ENCODE results near the gene ADAM10.
"Not testable (repeated sequence)": the region's sequence is repeated elsewhere in the genome, so short reads cannot be mapped to it uniquely, and the experiment has no call there.

ADAM10 gene

DNA sequence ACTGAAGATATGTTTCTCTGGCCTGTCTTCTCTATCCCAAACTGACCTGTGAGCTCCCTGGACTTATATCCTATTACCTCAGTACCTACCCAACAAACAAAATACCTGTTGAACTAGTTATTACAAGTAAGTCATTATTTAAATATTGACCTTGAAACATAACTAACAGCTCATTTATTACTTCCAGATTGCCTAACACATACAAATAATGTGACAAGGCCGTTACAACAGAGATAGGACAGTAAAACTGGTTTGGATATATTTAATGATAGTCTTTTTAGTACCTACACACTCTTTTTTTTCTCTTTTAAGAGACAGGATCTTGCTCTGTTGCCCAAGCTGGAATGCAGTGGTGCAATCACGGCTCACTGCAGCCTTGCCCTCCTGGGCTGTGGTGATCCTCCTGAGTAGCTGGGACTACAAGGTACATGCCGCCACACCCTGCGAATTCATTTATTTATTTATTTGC lies 145.0 kb downstream of the ADAM10 start:
- peak; percentile 54 for DNase-seq

- not testable (repeated sequence) for DNase-seq
Measured at GRCh38 chr15:58603927-58604326, 145.6 kb downstream of the ADAM10 start.

DNA sequence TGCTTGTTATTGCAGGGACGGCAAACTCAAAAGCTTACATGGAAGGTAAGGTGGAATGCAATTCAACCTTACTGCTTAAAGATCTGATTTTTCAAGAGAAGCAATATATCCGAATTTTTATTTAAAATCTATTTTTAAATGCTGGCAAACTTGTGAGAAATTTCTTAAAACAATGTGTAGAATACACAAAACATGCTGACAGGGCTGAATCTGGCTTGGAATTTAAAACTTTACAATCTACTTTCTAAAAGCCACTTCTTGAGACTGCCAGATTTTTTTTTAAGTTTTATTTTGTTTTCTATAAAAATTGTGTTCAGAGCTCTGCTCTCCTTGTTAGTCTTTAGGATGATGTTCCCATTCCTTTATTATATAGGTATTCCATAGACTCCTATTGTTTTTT lies 146.7 kb downstream of the ADAM10 start:
- no peak for DNase-seq

DNA sequence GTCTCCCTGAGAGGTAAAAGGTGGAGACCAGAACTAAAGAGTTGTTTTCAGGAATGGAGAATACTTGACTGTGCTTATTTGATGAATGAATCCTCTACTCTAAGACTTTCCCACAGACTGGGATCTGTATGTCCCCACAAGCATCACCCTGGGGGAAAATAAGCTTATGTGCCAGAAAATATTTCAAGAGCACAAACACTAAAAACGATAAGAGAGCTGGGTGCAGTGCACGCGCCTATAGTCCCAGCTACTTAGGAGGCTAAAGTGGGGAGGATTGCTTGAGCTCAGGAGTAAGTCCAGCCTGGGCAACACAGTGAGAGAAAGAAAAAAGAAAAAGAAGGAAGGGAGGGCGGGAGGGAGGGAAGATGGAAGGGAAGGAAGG lies 150.7 kb downstream of the ADAM10 start:
- no peak for DNase-seq

DNA sequence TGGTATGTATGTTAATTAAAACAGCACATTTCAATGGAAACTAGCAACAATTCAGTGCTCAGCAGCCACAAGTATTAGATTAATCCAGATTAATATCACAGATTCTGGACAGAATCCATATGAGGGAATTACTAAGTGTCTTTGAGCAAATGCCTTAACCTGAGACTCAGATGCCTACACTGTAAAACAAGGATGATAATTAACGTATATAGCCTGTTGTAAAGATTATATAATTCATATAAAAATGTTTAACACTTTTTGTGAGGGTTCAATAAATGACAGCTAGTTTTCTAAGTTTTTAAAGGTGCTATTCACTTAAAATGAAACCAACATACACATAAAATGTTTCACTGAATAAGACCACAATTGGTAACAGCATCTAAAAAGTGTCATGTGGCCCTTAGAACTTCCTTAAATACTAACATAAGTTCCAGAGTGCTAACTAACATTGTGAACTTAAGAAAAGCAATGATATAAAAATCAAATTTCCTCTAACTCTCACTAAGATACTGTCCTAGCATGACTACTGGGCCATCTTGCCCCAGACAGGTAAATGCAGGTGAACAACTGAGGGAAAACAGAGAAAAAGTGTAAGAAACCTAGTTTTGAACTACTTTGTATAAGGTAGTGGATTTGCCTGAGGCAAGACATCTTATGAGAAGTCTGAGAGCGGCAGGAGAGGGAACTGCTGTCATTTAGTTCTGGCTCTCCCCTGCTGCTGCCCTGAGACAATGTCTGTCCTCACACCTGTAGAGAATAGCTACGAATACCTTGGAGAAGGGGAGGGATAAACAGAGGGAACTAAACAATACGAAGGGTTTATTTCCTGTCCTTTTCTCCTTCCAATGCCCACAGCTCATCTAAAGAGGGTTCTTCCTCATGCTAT lies 151.3 kb downstream of the ADAM10 start:
- DNase-seq, result no peak

- DNase-seq, result no peak
Measured at GRCh38 chr15:58595516-58596263, 153.8 kb downstream of the ADAM10 start.

GRCh38 chr15:58594898-58595297 lies 154.6 kb downstream of the ADAM10 start:
- no peak for DNase-seq

DNA sequence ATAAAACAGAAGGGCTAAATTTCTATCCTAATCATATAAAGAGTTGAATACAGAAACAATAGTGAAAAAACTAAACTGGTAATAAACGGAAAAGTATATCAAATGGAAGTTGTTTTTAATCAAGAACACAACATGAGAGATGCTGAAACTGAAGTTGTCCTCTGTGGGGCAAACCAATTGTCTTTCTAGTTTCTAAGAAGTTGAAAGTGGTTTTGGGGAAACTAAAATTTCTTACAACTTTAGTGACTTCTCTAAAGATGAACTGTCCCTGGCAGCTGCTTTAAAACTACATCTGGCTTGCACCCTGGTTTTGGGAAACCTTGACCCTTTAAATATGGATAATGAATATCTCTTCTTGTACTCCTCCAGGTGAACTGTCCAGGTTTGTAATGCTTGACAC lies 155.6 kb downstream of the ADAM10 start:
- DNase-seq, result no peak

- DNase-seq, result peak; percentile 26
Measured at GRCh38 chr15:58590926-58591325, 158.6 kb downstream of the ADAM10 start.

- no peak for DNase-seq
Measured at GRCh38 chr15:58590236-58590635, 159.3 kb downstream of the ADAM10 start.

DNA sequence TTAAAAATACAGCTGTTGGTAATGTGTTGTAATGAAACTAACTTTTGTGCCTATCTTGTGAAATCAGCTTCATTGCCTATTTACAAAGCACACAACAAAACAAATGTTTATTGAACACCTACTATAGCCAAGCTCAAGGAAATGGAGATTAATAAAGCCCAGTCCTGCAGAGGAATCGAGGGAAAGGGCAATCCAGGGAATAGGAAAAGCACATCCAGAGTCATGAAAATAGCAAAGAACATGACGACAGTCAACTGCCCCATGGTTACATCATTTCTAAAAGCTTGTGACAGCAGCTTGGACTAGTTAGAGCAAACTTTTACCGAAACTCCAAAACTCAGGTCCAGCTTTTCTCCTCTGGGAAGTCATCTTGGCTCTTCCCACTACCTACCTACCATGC lies 160.5 kb downstream of the ADAM10 start:
- no peak for DNase-seq

DNA sequence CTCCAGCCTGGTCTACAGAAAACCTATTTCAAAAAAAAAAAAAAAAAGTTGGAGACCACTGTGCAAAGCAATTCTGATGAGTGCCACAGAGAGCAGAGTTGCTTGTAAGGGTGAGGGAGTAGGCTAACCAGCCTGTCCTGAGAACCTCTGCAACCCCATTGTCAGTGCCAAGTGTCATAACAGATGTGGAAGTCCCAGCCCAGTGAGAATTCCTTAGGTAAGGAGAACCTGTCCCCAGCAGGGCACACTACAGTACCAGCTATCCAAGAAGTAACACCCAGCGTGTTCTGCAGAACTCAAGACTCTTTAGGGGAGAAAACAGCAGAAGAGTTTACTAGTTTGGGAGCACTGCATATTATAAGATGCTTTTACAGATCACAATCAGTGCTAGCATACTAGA lies 161.4 kb downstream of the ADAM10 start:
- DNase-seq, result no peak

GRCh38 chr15:58587486-58587885 lies 162.0 kb downstream of the ADAM10 start:
- no peak for DNase-seq

DNA sequence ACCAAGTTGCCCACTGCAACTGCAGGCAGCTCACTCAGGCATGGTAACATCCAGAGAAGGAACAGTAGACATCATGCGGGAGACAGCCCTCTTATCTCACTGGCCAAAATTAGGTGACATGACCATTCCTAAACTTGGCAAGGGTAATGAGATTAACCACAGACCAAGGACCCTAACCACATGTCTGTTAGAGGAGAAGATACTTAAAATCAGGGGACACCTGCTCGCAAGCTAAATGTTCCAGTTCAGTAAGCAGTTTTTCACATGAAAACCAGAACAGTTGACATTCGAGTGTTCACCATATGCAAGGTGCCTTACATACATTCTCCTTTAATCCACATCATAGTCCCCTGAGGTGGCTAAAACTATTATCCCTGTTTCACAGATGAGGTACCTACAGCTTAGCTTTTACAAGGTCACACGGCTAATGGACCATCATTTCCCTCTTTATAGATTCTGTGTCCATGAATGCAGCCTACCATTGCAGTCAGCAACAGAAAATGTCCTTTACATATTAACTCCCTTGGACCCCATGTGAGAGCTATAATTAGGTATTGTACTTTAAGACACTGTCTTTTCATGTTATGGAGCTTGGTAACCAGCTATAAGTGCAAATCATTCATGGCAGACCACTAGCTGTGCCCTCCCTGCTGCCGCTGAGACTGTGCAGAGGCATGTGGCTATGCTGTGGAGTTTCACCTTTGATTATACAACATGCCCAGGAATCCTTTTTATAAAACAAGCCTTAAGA lies 163.6 kb downstream of the ADAM10 start:
- DNase-seq, result no peak

- DNase-seq, result no peak
Measured at GRCh38 chr15:58584789-58585461, 164.6 kb downstream of the ADAM10 start.

GRCh38 chr15:58583171-58583908 lies 166.2 kb downstream of the ADAM10 start:
- no peak for DNase-seq

- DNase-seq, result no peak
Measured at GRCh38 chr15:58582160-58582559, 167.3 kb downstream of the ADAM10 start.

DNA sequence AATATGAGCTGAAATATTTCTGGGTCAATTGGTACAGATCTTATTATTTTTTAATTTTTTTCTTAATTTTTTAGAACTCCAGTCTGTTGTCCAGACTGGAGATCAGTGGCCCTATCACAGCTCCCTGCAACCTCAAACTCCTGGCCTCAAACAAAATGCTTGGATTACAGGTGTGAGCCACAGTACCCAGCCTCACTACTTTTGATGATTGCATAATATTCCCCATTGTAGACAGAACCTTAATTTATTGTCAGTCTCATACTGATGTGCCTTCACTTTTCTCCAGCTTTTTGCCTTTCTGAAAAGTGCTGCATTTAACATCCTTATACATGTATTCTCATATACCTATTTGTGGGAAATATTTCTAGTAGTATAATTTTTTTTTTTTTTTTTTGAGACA lies 172.8 kb downstream of the ADAM10 start:
- DNase-seq, result no peak

GRCh38 chr15:58575045-58575786 lies 174.3 kb downstream of the ADAM10 start:
- DNase-seq, result peak; percentile 24

- DNase-seq, result peak; percentile 63
Measured at GRCh38 chr15:58574631-58575030, 174.9 kb downstream of the ADAM10 start.

- DNase-seq, result no peak
Measured at GRCh38 chr15:58573270-58573669, 176.2 kb downstream of the ADAM10 start.
